ENCODE data around the gene DCAF15. TPM values are rescaled to one million over a fixed set of nuclear protein-coding genes. Genes with fewer than 3 reads are reported as not detected.

The DCAF15 gene
- total RNA-seq, 4 donors from 2014 or later, result 14.7 to 23.1 (median 19.5) TPM

DNA sequence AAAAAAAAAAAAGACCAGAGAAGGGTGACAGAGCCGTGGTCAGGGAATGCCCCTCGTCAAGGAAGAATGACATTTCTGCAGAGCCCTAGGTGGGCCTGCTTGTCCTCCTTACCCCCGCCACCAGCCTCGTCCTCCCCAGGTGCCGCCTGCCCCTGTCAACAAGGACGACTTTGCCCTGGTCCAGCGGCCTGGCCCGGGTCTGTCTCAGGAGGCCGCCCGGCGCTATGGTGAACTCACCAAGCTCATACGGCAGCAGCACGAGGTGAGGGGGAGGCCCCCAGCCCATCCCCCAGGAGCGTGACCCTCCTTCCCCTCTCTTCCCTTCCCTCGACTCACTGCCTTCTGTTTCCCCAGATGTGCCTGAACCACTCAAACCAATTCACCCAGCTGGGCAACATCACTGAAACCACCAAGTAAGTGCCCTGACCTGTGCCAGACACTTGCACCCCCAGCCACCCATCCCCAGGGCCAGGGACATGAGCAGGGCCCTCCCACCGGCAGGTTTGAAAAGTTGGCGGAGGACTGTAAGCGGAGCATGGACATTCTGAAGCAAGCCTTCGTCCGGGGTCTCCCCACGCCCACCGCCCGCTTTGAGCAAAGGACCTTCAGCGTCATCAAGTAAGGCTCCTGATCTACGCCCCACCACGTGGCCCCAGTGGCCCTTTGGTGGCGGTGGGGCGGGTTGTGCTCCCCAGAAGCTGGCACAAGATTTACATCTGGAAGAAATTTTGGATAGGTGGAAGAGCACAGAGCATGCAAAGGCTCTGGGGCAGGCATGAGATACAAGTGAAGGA is 28.9 kb upstream of the DCAF15 start:
- peaks cover 46 to 96% (median 53%) of the 10 kb centered on the region in 3 donors for H3K36me3 ChIP-seq
- H3K4me3 ChIP-seq, result no peak overlapping the region
- no peak for DNase-seq
- peaks cover 0 to 7% (median 0%) of the 10 kb centered on the region in 3 donors for H3K9me3 ChIP-seq
- WGBS, 2 donors, result 94 to 95% methylated on average over 13 to 20 of the region's 28 CpGs
- H3K4me1 ChIP-seq, result no peaks in the 10 kb centered on the region
- intact Hi-C loops (cut with DNase I), result no loop called here
- no peaks in the 10 kb centered on the region for H3K27me3 ChIP-seq
- H3K27ac ChIP-seq, result no peak overlapping the region
- TF ChIP-seq, protein P1, sequence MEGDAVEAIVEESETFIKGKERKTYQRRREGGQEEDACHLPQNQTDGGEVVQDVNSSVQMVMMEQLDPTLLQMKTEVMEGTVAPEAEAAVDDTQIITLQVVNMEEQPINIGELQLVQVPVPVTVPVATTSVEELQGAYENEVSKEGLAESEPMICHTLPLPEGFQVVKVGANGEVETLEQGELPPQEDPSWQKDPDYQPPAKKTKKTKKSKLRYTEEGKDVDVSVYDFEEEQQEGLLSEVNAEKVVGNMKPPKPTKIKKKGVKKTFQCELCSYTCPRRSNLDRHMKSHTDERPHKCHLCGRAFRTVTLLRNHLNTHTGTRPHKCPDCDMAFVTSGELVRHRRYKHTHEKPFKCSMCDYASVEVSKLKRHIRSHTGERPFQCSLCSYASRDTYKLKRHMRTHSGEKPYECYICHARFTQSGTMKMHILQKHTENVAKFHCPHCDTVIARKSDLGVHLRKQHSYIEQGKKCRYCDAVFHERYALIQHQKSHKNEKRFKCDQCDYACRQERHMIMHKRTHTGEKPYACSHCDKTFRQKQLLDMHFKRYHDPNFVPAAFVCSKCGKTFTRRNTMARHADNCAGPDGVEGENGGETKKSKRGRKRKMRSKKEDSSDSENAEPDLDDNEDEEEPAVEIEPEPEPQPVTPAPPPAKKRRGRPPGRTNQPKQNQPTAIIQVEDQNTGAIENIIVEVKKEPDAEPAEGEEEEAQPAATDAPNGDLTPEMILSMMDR (IDR thresholded peaks at IDR 0.05), result no peak
- no peak for TF ChIP-seq POLR2A (IDR thresholded peaks at IDR 0.05)

DNA sequence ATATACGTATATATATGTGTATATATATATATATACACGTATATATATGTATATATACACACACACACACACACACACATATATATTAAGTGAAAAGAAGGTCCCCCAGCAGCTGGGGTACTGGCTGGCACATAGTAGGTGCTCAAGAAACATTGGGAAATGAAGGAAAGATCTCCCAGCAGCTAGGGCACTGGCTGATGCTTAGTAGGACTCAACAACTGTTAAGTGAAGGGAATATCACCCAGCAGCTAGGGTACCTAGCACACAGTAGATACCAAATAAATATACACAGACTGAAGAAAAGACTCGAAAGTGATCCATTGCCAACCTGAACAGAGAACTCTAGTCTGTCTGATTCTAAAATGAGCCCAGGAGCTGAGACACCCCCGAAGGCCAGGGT is 26.3 kb upstream of the DCAF15 start:
- Histone ChIP-seq H3K36me3 (peaks cover 25 to 92% (median 33%) of the 10 kb centered on the region in 3 donors), H3K4me3 (no peak overlapping the region), H3K27me3 (no peaks in the 10 kb centered on the region), H3K27ac (no peak overlapping the region), H3K4me1 (no peaks in the 10 kb centered on the region), H3K9me3 (peaks cover 0 to under 1% (median 0%) of the 10 kb centered on the region in 3 donors)
- intact Hi-C loops (cut with DNase I), result no loop called here
- DNase-seq, result no peak
- TF ChIP-seq, protein P1 (IDR thresholded peaks at IDR 0.05), result no peak
- TF ChIP-seq POLR2A (IDR thresholded peaks at IDR 0.05), result no peak
- WGBS, 2 donors, result 81 to 84% methylated on average over 2 to 4 of the region's 4 CpGs

DNA sequence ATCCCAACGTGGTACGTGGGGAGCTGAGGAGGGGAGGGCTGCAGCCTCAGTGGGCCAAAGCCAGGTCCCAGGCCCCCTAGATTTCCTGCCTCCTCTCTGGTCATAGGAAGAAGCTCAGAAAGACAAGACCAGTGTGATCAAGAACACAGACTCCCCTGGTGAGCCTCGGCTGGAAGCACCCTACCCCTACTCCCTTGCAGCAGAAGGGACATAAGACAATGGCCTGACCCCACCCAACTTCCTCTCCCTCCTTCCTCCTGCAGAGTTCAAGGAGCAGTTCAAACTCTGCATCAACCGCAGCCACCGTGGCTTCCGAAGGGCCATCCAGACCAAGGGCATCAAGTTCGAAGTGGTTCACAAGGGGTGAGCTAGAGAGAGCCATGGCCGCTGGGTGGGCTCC is 25.6 kb upstream of the DCAF15 start:
- intact Hi-C loops (cut with DNase I), result no loop called here
- H3K4me3 ChIP-seq, result no peak overlapping the region
- H3K27ac ChIP-seq, result no peak overlapping the region
- TF ChIP-seq, protein P1 (IDR thresholded peaks at IDR 0.05), result no peak
- no peak for TF ChIP-seq POLR2A (IDR thresholded peaks at IDR 0.05)
- no peak for DNase-seq
- H3K4me1 ChIP-seq, result peaks cover 0 to 2% (median 0%) of the 10 kb centered on the region in 3 donors
- WGBS, 2 donors, result 69 to 70% methylated on average over 5 of the region's 8 CpGs
- H3K9me3 ChIP-seq, result no peaks in the 10 kb centered on the region
- H3K27me3 ChIP-seq, result no peaks in the 10 kb centered on the region
- H3K36me3 ChIP-seq, result peaks cover 19 to 92% (median 30%) of the 10 kb centered on the region in 3 donors

DNA sequence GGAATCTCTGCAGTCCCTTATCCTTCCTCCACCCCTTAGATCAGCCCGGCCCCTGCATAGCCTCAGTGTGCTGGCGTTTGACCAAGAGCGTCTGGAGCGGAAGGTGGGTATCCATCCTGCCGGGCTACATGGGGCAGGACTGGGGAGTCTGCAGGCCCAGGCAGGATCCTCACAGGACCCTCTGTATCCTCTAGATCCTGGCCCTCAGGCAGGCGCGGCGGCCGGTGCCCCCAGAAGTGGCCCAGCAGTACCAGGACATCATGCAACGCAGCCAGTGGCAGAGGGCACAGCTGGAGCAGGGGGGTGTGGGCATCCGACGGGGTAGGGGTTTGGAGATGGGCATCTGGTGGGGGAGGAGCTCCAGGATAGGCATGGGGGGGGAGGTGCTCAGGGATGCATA is 23.0 kb upstream of the DCAF15 start:
- Histone ChIP-seq H3K4me1 (peaks cover 0 to 6% (median 0%) of the 10 kb centered on the region in 3 donors), H3K36me3 (peaks cover 12 to 68% (median 13%) of the 10 kb centered on the region in 3 donors), H3K27ac (no peak overlapping the region), H3K4me3 (no peak overlapping the region), H3K27me3 (peaks cover 0 to 4% (median 0%) of the 10 kb centered on the region in 4 donors), H3K9me3 (no peaks in the 10 kb centered on the region)
- no CpG with 5 or more reads among the region's 12 CpGs for WGBS, 2 donors
- no peak for DNase-seq
- TF ChIP-seq POLR2A (IDR thresholded peaks at IDR 0.05), result no peak
- TF ChIP-seq, protein P1 (IDR thresholded peaks at IDR 0.05), result no peak
- intact Hi-C loops (cut with DNase I), result no loop called here

DNA sequence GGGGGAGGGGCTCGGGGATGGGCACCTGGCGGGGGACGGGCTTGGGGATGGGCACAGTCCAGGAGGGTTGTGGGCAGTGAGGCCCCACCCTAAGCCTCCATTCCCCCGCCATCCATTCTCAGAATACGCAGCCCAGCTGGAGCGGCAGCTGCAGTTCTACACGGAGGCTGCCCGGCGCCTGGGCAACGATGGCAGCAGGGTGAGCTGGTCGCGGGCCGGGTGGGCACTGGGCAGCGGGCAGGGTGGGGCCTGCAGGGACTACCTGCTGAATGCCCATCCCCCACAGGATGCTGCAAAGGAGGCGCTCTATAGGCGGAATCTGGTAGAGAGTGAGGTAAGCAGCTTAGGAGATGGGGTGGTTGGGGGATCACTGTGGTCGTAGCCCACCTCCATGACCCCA is 22.4 kb upstream of the DCAF15 start:
- no peak for DNase-seq
- Histone ChIP-seq H3K4me1 (peaks cover 0 to 6% (median 0%) of the 10 kb centered on the region in 3 donors), H3K27ac (no peak overlapping the region), H3K36me3 (peaks cover 7 to 62% (median 11%) of the 10 kb centered on the region in 3 donors), H3K9me3 (no peaks in the 10 kb centered on the region), H3K4me3 (no peak overlapping the region), H3K27me3 (peaks cover 0 to 8% (median 0%) of the 10 kb centered on the region in 4 donors)
- TF ChIP-seq POLR2A (IDR thresholded peaks at IDR 0.05), result no peak
- WGBS, 2 donors, result 83% methylated on average over 10 of the region's 17 CpGs; no CpG with 5 or more reads in 1 of the 2 donors
- intact Hi-C loops (cut with DNase I), result no loop called here

Data from esophagus squamous epithelium (tissue), 5 donors.